GM23338 (cell line): ENCODE results near the gene MIF. TPM values are rescaled to one million over a fixed set of nuclear protein-coding genes. Genes with fewer than 3 reads are reported as not detected.

Source experiments
- ATAC-seq: fragments of 200-7000 bp; cut with Tn5 transposase; 3 replicates; pipeline ENCODE4 v1.9.1; 2020
- DNase-seq: peaks from one replicate; pipeline ENCODE4 v3.0.0-alpha.2; 2015; ENCODE audit warnings: low spot score
- H2AFZ ChIP-seq: fragments of 200-600 bp; sonication (generic); 2 replicates; pipeline ENCODE4 v1.8.0; 2016; ENCODE audit warnings: antibody characterized with exemption, mild to moderate bottlenecking, moderate library complexity
- H3F3A ChIP-seq: fragments of 200-600 bp; sonication (generic); replicated peaks from 2 replicates; pipeline ENCODE4 v1.8.0; 2017; ENCODE audit warnings: antibody characterized with exemption, mixed run types, low read depth
- H3K27ac ChIP-seq: fragments of 200-600 bp; sonication (generic); 2 replicates; pipeline ENCODE4 v1.6.1; 2016; ENCODE audit warnings: low read depth
- H3K27me3 ChIP-seq: fragments of 200-600 bp; sonication (generic); 2 replicates; pipeline ENCODE4 v1.8.0; 2016; ENCODE audit warnings: mild to moderate bottlenecking, mixed run types, moderate library complexity; ENCODE audit not compliant: insufficient read depth
- H3K36me3 ChIP-seq: fragments of 200-600 bp; sonication (generic); 2 replicates; pipeline ENCODE4 v1.8.0; 2016; ENCODE audit warnings: mild to moderate bottlenecking; ENCODE audit not compliant: insufficient read depth
- H3K4me1 ChIP-seq: fragments of 200-600 bp; sonication (generic); 2 replicates; pipeline ENCODE4 v1.8.0; 2016; ENCODE audit warnings: mild to moderate bottlenecking, moderate library complexity; ENCODE audit not compliant: insufficient read depth
- H3K4me2 ChIP-seq: fragments of 200-600 bp; sonication (generic); 2 replicates; pipeline ENCODE4 v1.7.1; 2017; ENCODE audit warnings: mixed run types
- H3K4me3 ChIP-seq: fragments of 200-600 bp; sonication (generic); 2 replicates; pipeline ENCODE4 v1.6.1; 2016; ENCODE audit warnings: mixed run types
- H3K79me2 ChIP-seq: fragments of 200-600 bp; sonication (generic); replicated peaks from 2 replicates; pipeline ENCODE4 v1.8.0; 2017; ENCODE audit warnings: mild to moderate bottlenecking; ENCODE audit not compliant: insufficient read depth
- H3K9me2 ChIP-seq: fragments of 200-600 bp; sonication (generic); 2 replicates; pipeline ENCODE4 v1.8.0; 2017; ENCODE audit not compliant: insufficient read depth
- H4K20me1 ChIP-seq: fragments of 200-600 bp; sonication (generic); replicated peaks from 2 replicates; pipeline ENCODE4 v1.8.0; 2017; ENCODE audit warnings: mild to moderate bottlenecking; ENCODE audit not compliant: insufficient read depth
- H3K27ac Mint-ChIP-seq: 2 replicates; pipeline ENCODE4 v1.8.0; 2020; ENCODE audit warnings: inconsistent platforms, mild to moderate bottlenecking, moderate library complexity, mixed read lengths
- H3K27me3 Mint-ChIP-seq: 3 replicates; pipeline ENCODE4 v1.8.0; 2022; ENCODE audit warnings: low read depth, mild to moderate bottlenecking, moderate library complexity, mixed read lengths, inconsistent platforms; ENCODE audit not compliant: insufficient read depth, poor library complexity
- H3K36me3 Mint-ChIP-seq: 3 replicates; pipeline ENCODE4 v1.8.0; 2021; ENCODE audit warnings: low read depth, mild to moderate bottlenecking, inconsistent platforms, moderate library complexity, mixed read lengths
- H3K4me1 Mint-ChIP-seq: 3 replicates; pipeline ENCODE4 v1.8.0; 2020; ENCODE audit warnings: mild to moderate bottlenecking, inconsistent platforms, mixed read lengths
- H3K4me3 Mint-ChIP-seq: 3 replicates; pipeline ENCODE4 v1.8.0; 2021; ENCODE audit warnings: moderate library complexity, mild to moderate bottlenecking, inconsistent platforms, mixed read lengths
- H3K9me3 Mint-ChIP-seq: 3 replicates; pipeline ENCODE4 v1.8.0; 2020; ENCODE audit warnings: moderate library complexity, mild to moderate bottlenecking, inconsistent platforms, mixed read lengths
- CREB1 ChIP-seq: fragments of 250-450 bp; sonication (Bioruptor Pico); IDR thresholded peaks from 2 replicates; pipeline ENCODE4 v1.5.0; 2020; ENCODE audit warnings: low read depth, mild to moderate bottlenecking, moderate library complexity
- ETS1 ChIP-seq: IDR thresholded peaks from 2 replicates; pipeline ENCODE4 v1.6.1; 2016; ENCODE audit warnings: antibody characterized with exemption
- EZH2phosphoT487 ChIP-seq: fragments of 200-600 bp; sonication (generic); IDR thresholded peaks from one replicate; pipeline ENCODE4 v1.8.1; 2018; ENCODE audit warnings: antibody characterized with exemption; ENCODE audit not compliant: unreplicated experiment
- JUNB ChIP-seq: IDR thresholded peaks from one replicate; pipeline ENCODE4 v1.6.1; 2016; ENCODE audit warnings: antibody characterized with exemption; ENCODE audit not compliant: unreplicated experiment
- NANOG ChIP-seq: IDR thresholded peaks from 2 replicates; pipeline ENCODE4 v1.6.1; 2016; ENCODE audit warnings: antibody characterized with exemption, borderline replicate concordance
- POLR2AphosphoS5 ChIP-seq: IDR thresholded peaks from 2 replicates; pipeline ENCODE4 v1.6.1; 2016; ENCODE audit warnings: antibody characterized with exemption, low read depth
- STAT1 ChIP-seq: IDR thresholded peaks from one replicate; pipeline ENCODE4 v1.6.1; 2016; ENCODE audit warnings: antibody characterized with exemption; ENCODE audit not compliant: unreplicated experiment
- ZNF114 ChIP-seq: fragments of 250-450 bp; sonication (Bioruptor Pico); IDR thresholded peaks from 2 replicates; pipeline ENCODE4 v1.5.0; 2020; ENCODE audit warnings: mild to moderate bottlenecking, moderate library complexity
- ZNF331 ChIP-seq: fragments of 250-450 bp; sonication (Bioruptor Pico); IDR thresholded peaks from 2 replicates; pipeline ENCODE4 v1.5.0; 2020; ENCODE audit warnings: low read depth, mild to moderate bottlenecking, moderate library complexity
- ZNF462 ChIP-seq: fragments of 250-450 bp; sonication (Bioruptor Pico); IDR thresholded peaks from 2 replicates; pipeline ENCODE4 v1.5.0; 2020; ENCODE audit warnings: mild to moderate bottlenecking, moderate library complexity
- polyA plus RNA-seq: library from polyadenylated mRNA; unstranded; fragments of >200 nt; fragmentation: Nextera tagmentation; extraction: Ambion mirVana; gene quantifications from 2 replicates; pipeline ENCODE4 v1.2.1, GENCODE V29; 2016
- total RNA-seq: library from RNA; depleted of rRNA; stranded (reverse); fragments of >200 nt; shearing (Covaris generic); gene quantifications from 2 replicates; pipeline ENCODE4 v1.2.3, GENCODE V29; 2014
- TF ChIP-seq, protein P1 (sequence below): IDR thresholded peaks from one replicate; pipeline ENCODE4 v1.6.1; 2018; ENCODE audit warnings: antibody characterized with exemption; ENCODE audit not compliant: unreplicated experiment

The MIF gene
- total and polyA plus RNA-seq, 2 experiments from 2014 or later = 800 to 5,205 TPM

DNA sequence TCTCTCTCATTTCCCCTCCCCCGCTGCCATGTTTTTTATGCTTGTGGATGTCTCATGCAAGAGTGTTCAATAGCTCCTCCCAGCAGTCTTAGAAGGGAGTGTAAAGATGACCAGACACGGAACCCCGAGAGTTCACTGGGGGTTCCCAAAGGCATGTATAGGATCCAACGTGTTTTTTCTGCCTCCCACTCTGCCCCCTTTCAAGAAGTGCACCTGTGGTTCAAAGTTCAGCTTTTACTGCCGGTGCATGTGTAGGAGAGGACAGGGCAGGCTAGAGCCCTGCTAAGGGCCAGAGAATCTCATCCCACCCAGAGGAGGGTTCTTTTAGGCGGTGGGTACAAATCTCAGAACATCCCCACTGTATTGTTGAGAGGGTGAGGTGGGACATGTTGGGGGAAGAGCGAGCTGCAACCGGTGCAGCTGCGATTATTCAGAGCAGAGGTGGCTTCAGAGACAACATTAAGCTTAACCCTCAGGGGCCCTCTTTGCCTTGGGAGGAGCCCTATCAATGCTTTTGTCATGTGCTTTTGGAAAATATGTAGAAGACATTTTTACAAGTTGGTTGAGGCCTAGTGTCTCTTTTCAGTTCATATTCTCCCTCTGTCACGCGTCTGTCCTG is 14.5 kb downstream of the MIF start (continued):
- TF ChIP-seq ZNF331 (CRISPR knock-in tag) (no peak), POLR2AphosphoS5 (no peak), ETS1 (no peak), JUNB (no peak)
- TF ChIP-seq, protein P1, sequence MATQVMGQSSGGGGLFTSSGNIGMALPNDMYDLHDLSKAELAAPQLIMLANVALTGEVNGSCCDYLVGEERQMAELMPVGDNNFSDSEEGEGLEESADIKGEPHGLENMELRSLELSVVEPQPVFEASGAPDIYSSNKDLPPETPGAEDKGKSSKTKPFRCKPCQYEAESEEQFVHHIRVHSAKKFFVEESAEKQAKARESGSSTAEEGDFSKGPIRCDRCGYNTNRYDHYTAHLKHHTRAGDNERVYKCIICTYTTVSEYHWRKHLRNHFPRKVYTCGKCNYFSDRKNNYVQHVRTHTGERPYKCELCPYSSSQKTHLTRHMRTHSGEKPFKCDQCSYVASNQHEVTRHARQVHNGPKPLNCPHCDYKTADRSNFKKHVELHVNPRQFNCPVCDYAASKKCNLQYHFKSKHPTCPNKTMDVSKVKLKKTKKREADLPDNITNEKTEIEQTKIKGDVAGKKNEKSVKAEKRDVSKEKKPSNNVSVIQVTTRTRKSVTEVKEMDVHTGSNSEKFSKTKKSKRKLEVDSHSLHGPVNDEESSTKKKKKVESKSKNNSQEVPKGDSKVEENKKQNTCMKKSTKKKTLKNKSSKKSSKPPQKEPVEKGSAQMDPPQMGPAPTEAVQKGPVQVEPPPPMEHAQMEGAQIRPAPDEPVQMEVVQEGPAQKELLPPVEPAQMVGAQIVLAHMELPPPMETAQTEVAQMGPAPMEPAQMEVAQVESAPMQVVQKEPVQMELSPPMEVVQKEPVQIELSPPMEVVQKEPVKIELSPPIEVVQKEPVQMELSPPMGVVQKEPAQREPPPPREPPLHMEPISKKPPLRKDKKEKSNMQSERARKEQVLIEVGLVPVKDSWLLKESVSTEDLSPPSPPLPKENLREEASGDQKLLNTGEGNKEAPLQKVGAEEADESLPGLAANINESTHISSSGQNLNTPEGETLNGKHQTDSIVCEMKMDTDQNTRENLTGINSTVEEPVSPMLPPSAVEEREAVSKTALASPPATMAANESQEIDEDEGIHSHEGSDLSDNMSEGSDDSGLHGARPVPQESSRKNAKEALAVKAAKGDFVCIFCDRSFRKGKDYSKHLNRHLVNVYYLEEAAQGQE = no peak

DNA sequence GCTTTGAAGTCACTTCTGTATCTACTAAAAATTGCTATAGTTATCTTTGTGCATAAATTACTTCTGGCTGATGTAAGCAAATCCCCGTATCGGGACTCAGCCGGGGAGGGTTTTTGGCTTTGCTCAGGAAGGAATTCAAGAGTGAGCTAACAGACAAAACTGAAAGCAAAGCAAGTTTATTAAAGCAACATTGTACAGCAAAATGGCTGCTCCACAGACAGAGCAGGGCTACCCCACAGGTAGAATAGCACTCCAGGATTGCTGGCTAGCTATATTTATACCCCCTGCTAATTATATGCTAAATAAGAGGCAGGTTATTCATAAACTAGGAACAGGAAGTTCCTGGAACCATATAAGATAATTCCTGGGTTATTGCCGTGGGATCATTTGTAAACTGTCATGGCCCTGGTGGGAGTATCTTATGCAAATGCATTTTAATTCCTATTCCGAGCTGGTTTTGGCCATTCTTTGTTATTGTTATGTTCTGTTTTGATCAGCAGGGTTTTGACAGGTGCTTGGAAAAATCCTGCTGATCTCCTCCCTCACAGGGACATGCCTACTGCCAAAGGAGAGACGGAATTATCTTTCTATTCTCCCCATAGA is 15.2 kb downstream of the MIF start:
- no peak overlapping the region for H3K4me3 Mint-ChIP-seq
- peaks cover 7% of the 10 kb centered on the region; the same call in 2 of the 3 replicates for H3K36me3 Mint-ChIP-seq
- H3K27me3 ChIP-seq = no peaks in the 10 kb centered on the region
- peaks cover 4% of the 10 kb centered on the region; the same call in 1 of the 2 replicates for H3K9me2 ChIP-seq
- peak overlapping the region; percentile 42; the same call in 1 of the 2 replicates for H3K4me2 ChIP-seq
- no peak overlapping the region for H2AFZ ChIP-seq
- H3K4me1 Mint-ChIP-seq = peaks cover 38% of the 10 kb centered on the region
- peaks cover 13% of the 10 kb centered on the region for H3K27me3 Mint-ChIP-seq
- H3K9me3 Mint-ChIP-seq = peaks cover 23% of the 10 kb centered on the region
- H3F3A ChIP-seq = peaks cover 6% of the 10 kb centered on the region; the same call in 1 of the 2 replicates
- H3K27ac Mint-ChIP-seq = no peak overlapping the region
- no peak for DNase-seq
- H3K4me1 ChIP-seq = peaks cover 41% of the 10 kb centered on the region
- H3K36me3 ChIP-seq = no peaks in the 10 kb centered on the region; the same call in 1 of the 2 replicates
- H4K20me1 ChIP-seq = no peaks in the 10 kb centered on the region
- no peak overlapping the region for H3K4me3 ChIP-seq
- H3K27ac ChIP-seq = 0 out of 2 replicates have a peak overlapping the region, but pooled peaks have one; percentile 12
- no peak for ATAC-seq
- no peaks in the 10 kb centered on the region for H3K79me2 ChIP-seq
- TF ChIP-seq JUNB = no peak
- no peak for TF ChIP-seq NANOG
- no peak for TF ChIP-seq ETS1
- TF ChIP-seq ZNF331 (CRISPR knock-in tag) = no peak
- TF ChIP-seq STAT1 = no peak
- no peak for TF ChIP-seq ZNF114 (CRISPR knock-in tag)
- TF ChIP-seq CREB1 (CRISPR knock-in tag) = no peak
- no peak for TF ChIP-seq EZH2phosphoT487
- no peak for TF ChIP-seq ZNF462
